H1 (cell line): ENCODE results near the gene MID1. TPM values are rescaled to one million over a fixed set of nuclear protein-coding genes. Genes with fewer than 3 reads are reported as not detected.

Source experiments
- CTCF ChIA-PET: fragments of 300-600 bp; sonication (Branson Sonifier 250); formaldehyde crosslinking; loops from one replicate; lab custom pipeline; 2021; ENCODE audit not compliant: partially characterized antibody; lab: Charles Lee
- POLR2A ChIA-PET: fragments of 300-600 bp; sonication (Branson Sonifier 250); formaldehyde crosslinking; loops from one replicate; lab custom pipeline; 2021; ENCODE audit warnings: inconsistent platforms; ENCODE audit not compliant: partially characterized antibody; lab: Charles Lee
- DNase-seq, 2 experiments: peaks; one replicate each; pipeline versions ENCODE4 v3.0.0 to v3.0.0-alpha.2; 2010 to 2022; ENCODE audit warnings: low spot score in 2 of 2, low read depth in 1 of 2, mixed read lengths in 1 of 2
- FAIRE-seq: peaks from 2 replicates; lab custom pipeline; 2011; peaks lifted over from hg19 to GRCh38; lab: Jason Lieb, UNC
- H2AFZ ChIP-seq: 2 replicates; pipeline ENCODE4 v1.8.1; 2012; ENCODE audit warnings: low read length, inconsistent platforms
- H2AK5ac ChIP-seq: 2 replicates; pipeline ENCODE4 v1.6.1; 2013; ENCODE audit warnings: low read depth, low read length
- H2BK120ac ChIP-seq: replicated peaks from 2 replicates; pipeline ENCODE3; 2013; ENCODE audit warnings: low read depth, low read length, inconsistent platforms
- H2BK12ac ChIP-seq: 2 replicates; pipeline ENCODE4 v1.6.1; 2013; ENCODE audit warnings: low read depth, low read length
- H2BK15ac ChIP-seq: 2 replicates; pipeline ENCODE4 v1.6.1; 2013; ENCODE audit warnings: low read length
- H2BK20ac ChIP-seq: 2 replicates; pipeline ENCODE4 v1.6.1; 2013; ENCODE audit warnings: low read length
- H2BK5ac ChIP-seq: 2 replicates; pipeline ENCODE4 v1.6.1; 2013; ENCODE audit warnings: low read depth, low read length
- H3K14ac ChIP-seq: 2 replicates; pipeline ENCODE4 v1.6.1; 2013; ENCODE audit warnings: inconsistent platforms; ENCODE audit not compliant: insufficient read length
- H3K18ac ChIP-seq: 2 replicates; pipeline ENCODE4 v1.6.1; 2013; ENCODE audit warnings: low read length; ENCODE audit errors: extremely low read depth
- H3K23ac ChIP-seq: 2 replicates; pipeline ENCODE4 v1.6.1; 2013; ENCODE audit warnings: inconsistent platforms; ENCODE audit not compliant: insufficient read length
- H3K23me2 ChIP-seq: 2 replicates; pipeline ENCODE4 v1.6.1; 2013; ENCODE audit warnings: low read depth, low read length
- H3K27ac ChIP-seq: 2 replicates; pipeline ENCODE4 v1.6.1; 2011; ENCODE audit warnings: low read depth, low read length, inconsistent platforms
- H3K27me3 ChIP-seq, 4 experiments: replicated peaks in 1 of 4; 1 replicate in 1 of 4; 2 replicates in 3 of 4; pipeline versions ENCODE4 v1.6.1 to v1.8.1; 2011 to 2013; ENCODE audit warnings: low read length in 3 of 4, mild to moderate bottlenecking in 3 of 4, inconsistent platforms in 2 of 4, mixed read lengths in 2 of 4, moderate library complexity in 1 of 4; ENCODE audit not compliant: control insufficient read depth in 3 of 4, insufficient read depth in 3 of 4; ENCODE audit errors: extremely low read depth in 1 of 4
- H3K36me3 ChIP-seq, 4 experiments: 2 replicates each; pipeline versions ENCODE4 v1.6.1 to v1.8.1; 2011 to 2013; ENCODE audit warnings: mild to moderate bottlenecking in 4 of 4, low read length in 3 of 4, moderate library complexity in 2 of 4, control low read depth in 1 of 4, inconsistent platforms in 1 of 4; ENCODE audit not compliant: insufficient read depth in 4 of 4, control insufficient read depth in 2 of 4
- H3K4ac ChIP-seq: replicated peaks from 2 replicates; pipeline ENCODE3; 2013; ENCODE audit warnings: low read length, low read depth, mixed read lengths, inconsistent platforms; ENCODE audit not compliant: insufficient read length
- H3K4me1 ChIP-seq, 4 experiments: replicated peaks in 1 of 4; 1 replicate in 1 of 4; 2 replicates in 3 of 4; pipeline versions ENCODE4 v1.6.1 to v1.8.1; 2011 to 2013; ENCODE audit warnings: low read length in 3 of 4, inconsistent platforms in 2 of 4, mixed read lengths in 1 of 4; ENCODE audit not compliant: insufficient read depth in 4 of 4, control insufficient read depth in 3 of 4
- H3K4me2 ChIP-seq, 2 experiments: 2 replicates each; pipeline versions ENCODE4 v1.6.1 to v1.8.1; 2011 to 2013; ENCODE audit warnings: low read depth in 2 of 2, low read length in 2 of 2, control low read depth in 1 of 2, inconsistent platforms in 1 of 2, mild to moderate bottlenecking in 1 of 2; ENCODE audit not compliant: insufficient read depth in 1 of 2
- H3K4me3 ChIP-seq, 4 experiments: fragments of 200-600, 300-600 bp in 1 of 4; sonication (generic), shearing (Covaris generic), sonication (Bioruptor Twin) in 1 of 4; 2 replicates each; pipeline versions ENCODE4 v1.5.1 to v1.8.1; 2011 to 2016; ENCODE audit warnings: low read length in 4 of 4, low read depth in 3 of 4, control low read depth in 2 of 4, inconsistent platforms in 2 of 4, mild to moderate bottlenecking in 2 of 4, mixed read lengths in 1 of 4, moderate library complexity in 1 of 4; ENCODE audit not compliant: insufficient read depth in 2 of 4; ENCODE audit errors: extremely low read depth in 1 of 4
- H3K56ac ChIP-seq: replicated peaks from 2 replicates; pipeline ENCODE3; 2013; ENCODE audit warnings: low read depth, mild to moderate bottlenecking, mixed read lengths, low read length, inconsistent platforms; ENCODE audit not compliant: insufficient read length
- H3K79me1 ChIP-seq: 2 replicates; pipeline ENCODE4 v1.6.1; 2013; ENCODE audit warnings: low read depth, low read length, control low read depth
- H3K79me2 ChIP-seq, 2 experiments: 2 replicates each; pipeline versions ENCODE4 v1.6.1 to v1.8.1; 2012 to 2013; ENCODE audit warnings: low read length in 2 of 2, mild to moderate bottlenecking in 2 of 2, inconsistent platforms in 1 of 2; ENCODE audit not compliant: insufficient read depth in 2 of 2, control insufficient read depth in 1 of 2
- H3K9ac ChIP-seq, 4 experiments: replicated peaks in 1 of 4; 1 replicate in 1 of 4; 2 replicates in 3 of 4; pipeline versions ENCODE4 v1.6.1 to v1.8.1; 2011 to 2013; ENCODE audit warnings: low read depth in 3 of 4, low read length in 3 of 4, control low read depth in 2 of 4, mild to moderate bottlenecking in 2 of 4, moderate library complexity in 2 of 4, inconsistent platforms in 1 of 4; ENCODE audit errors: extremely low read depth in 1 of 4
- H3K9me3 ChIP-seq, 2 experiments: 2 replicates each; pipeline versions ENCODE4 v1.6.1 to v1.8.1; 2012 to 2013; ENCODE audit warnings: mild to moderate bottlenecking in 2 of 2, moderate library complexity in 2 of 2, control low read depth in 1 of 2, inconsistent platforms in 1 of 2, low read depth in 1 of 2, low read length in 1 of 2, mixed read lengths in 1 of 2; ENCODE audit not compliant: insufficient read depth in 2 of 2
- H4K20me1 ChIP-seq, 2 experiments: replicated peaks in 1 of 2; 2 replicates each; pipeline versions ENCODE3 to v1.8.1; 2011 to 2013; ENCODE audit warnings: inconsistent platforms in 2 of 2, low read length in 2 of 2, mild to moderate bottlenecking in 1 of 2; ENCODE audit not compliant: insufficient read depth in 2 of 2, control insufficient read depth in 1 of 2
- H4K5ac ChIP-seq: 2 replicates; pipeline ENCODE4 v1.6.1; 2013; ENCODE audit warnings: low read length, low read depth, mixed read lengths, inconsistent platforms; ENCODE audit not compliant: insufficient read length
- H4K8ac ChIP-seq: 2 replicates; pipeline ENCODE4 v1.8.0; 2013; ENCODE audit warnings: mild to moderate bottlenecking, moderate library complexity, low read length, inconsistent platforms; ENCODE audit not compliant: insufficient read depth; ENCODE audit errors: extremely low read depth
- H4K91ac ChIP-seq: replicated peaks from 2 replicates; pipeline ENCODE3; 2013; ENCODE audit warnings: low read length, mixed read lengths, inconsistent platforms; ENCODE audit not compliant: insufficient read length
- CTCF ChIP-seq, 3 experiments: IDR thresholded peaks; 1 replicate in 2 of 3; 2 replicates in 1 of 3; pipeline versions ENCODE4 v1.5.1 to v1.6.1; 2011; ENCODE audit warnings: low read length in 3 of 3, mild to moderate bottlenecking in 3 of 3, inconsistent platforms in 2 of 3, low read depth in 1 of 3, moderate library complexity in 1 of 3; ENCODE audit not compliant: insufficient read depth in 1 of 3; ENCODE audit errors: control extremely low read depth in 1 of 3
- E2F6 ChIP-seq: IDR thresholded peaks from 2 replicates; pipeline ENCODE4 v1.6.1; 2012; ENCODE audit warnings: inconsistent platforms
- GTF2F1 ChIP-seq: IDR thresholded peaks from 2 replicates; pipeline ENCODE4 v1.6.1; 2012; ENCODE audit warnings: low read depth, low read length, improper control_type of control experiment, borderline replicate concordance
- HDAC6 ChIP-seq: IDR thresholded peaks from one replicate; pipeline ENCODE4 v1.7.1; 2012; ENCODE audit warnings: low read depth, mild to moderate bottlenecking, inconsistent platforms, low read length, moderate library complexity
- JUND ChIP-seq: IDR thresholded peaks from 2 replicates; pipeline ENCODE4 v1.6.1; 2011; ENCODE audit warnings: mild to moderate bottlenecking, improper control_type of control experiment, low read length
- RFX5 ChIP-seq: IDR thresholded peaks from 2 replicates; pipeline ENCODE4 v1.6.1; 2011; ENCODE audit warnings: low read depth, low read length, improper control_type of control experiment, borderline replicate concordance
- SAP30 ChIP-seq: fragments of 300-600 bp; sonication (generic); IDR thresholded peaks from 2 replicates; pipeline ENCODE4 v1.7.1; 2012; ENCODE audit warnings: low read length, moderate library complexity, mild to moderate bottlenecking, inconsistent platforms; ENCODE audit not compliant: insufficient read depth, insufficient replicate concordance
- TAF7 ChIP-seq: optimal IDR thresholded peaks from 2 replicates; pipeline ENCODE3; 2011; ENCODE audit warnings: low read depth, mild to moderate bottlenecking, inconsistent platforms, low read length, moderate library complexity, borderline replicate concordance
- USF2 ChIP-seq: IDR thresholded peaks from 2 replicates; pipeline ENCODE4 v1.6.1; 2011; ENCODE audit warnings: low read length, improper control_type of control experiment
- WGBS, 2 experiments: shearing (Covaris generic) in 1 of 2; methylation state at CpG; one replicate each; pipeline versions ENCODE4 v1.1.6 to v1.1.7; 2013 to 2015; ENCODE audit warnings: low lambda C conversion rate in 2 of 2, mixed read lengths in 2 of 2, inconsistent platforms in 1 of 2, low coverage in 1 of 2, missing lambda C conversion rate in 1 of 2; ENCODE audit not compliant: insufficient replicate concordance in 2 of 2, insufficient coverage in 1 of 2, insufficient read length in 1 of 2; ENCODE audit errors: extremely low coverage in 1 of 2, missing lambda C conversion rate in 1 of 2; 5-methylcytosine and 5-hydroxymethylcytosine counted together
- polyA plus RNA-seq, 7 experiments: library from polyadenylated mRNA; depleted of rRNA in 3 of 7; stranded (reverse) in 5 of 7; unstranded in 2 of 7; fragments of >200 nt in 5 of 7; fragments of 200-250 nt in 2 of 7; gene quantifications; 1 replicate in 5 of 7; 2 replicates in 1 of 7; 4 replicates in 1 of 7; pipeline versions ENCODE4 v1.2.1 to v1.2.3, GENCODE V29; 2011 to 2013; ENCODE audit warnings: missing spikeins in 2 of 7, mixed read lengths in 2 of 7
- total RNA-seq: library from RNA; stranded (reverse); fragmentation: NEBNext Ultra II Directional; extraction: Animal tissue kit (Norgen Biotek cat#: 25700); gene quantifications from 2 replicates; pipeline ENCODE4 v1.2.1, GENCODE V29; 2021

Gene MID1
- total and polyA plus RNA-seq, 2 of the 8 experiments (the other 6 are each of a cell fraction or from before 2014, with no cell fraction given) = 12.9 to 54.3 TPM

- no peaks in the 10 kb centered on the region for H3K27me3 ChIP-seq
- CTCF ChIA-PET = interaction anchor here (0.5 to 1.4 kb wide), 2 partner anchors 9 to 318 kb away, joined by 3 to 5 read pairs; no protein-coding TSS in a partner anchor
- 100% methylated on average over 3 of the region's 4 CpGs; no CpG with 5 or more reads in 1 of the 2 experiments for WGBS, 2 experiments
- TF ChIP-seq TAF7 (no peak), E2F6 (no peak), HDAC6 (no peak), USF2 (no peak), RFX5 (no peak), CTCF (IDR thresholded peaks at IDR 0.05; ENCODE audit: control extremely low read depth in 1 of 3, insufficient read depth in 1 of 3, low read depth in 1 of 3, low read length in 3 of 3) (no peak), GTF2F1 (no peak), JUND (no peak), SAP30 (no peak)
Observed at GRCh38 chrX:10506781-10507180, 113.6 kb downstream of the MID1 start.

More at GRCh38 chrX:10506781-10507180, 113.6 kb downstream of the MID1 start:
- POLR2A ChIA-PET = no interaction called here
- no peak overlapping the region for H2BK12ac ChIP-seq
- H3K23me2 ChIP-seq = no peaks in the 10 kb centered on the region
- H3K4me2 ChIP-seq = no peak overlapping the region
- H3K27ac ChIP-seq = no peak overlapping the region
- H3K4me1 ChIP-seq = peaks cover 0 to 15% (median 4%) of the 10 kb centered on the region in 4 experiments; a peak in 4 of 7 replicates
- H4K91ac ChIP-seq = no peak overlapping the region
- no peak overlapping the region for H4K5ac ChIP-seq
- H3K23ac ChIP-seq = no peak overlapping the region
- no peak overlapping the region for H3K4ac ChIP-seq
- H2BK20ac ChIP-seq = no peak overlapping the region
- H3K79me1 ChIP-seq = no peaks in the 10 kb centered on the region
- H3K36me3 ChIP-seq = no peaks in the 10 kb centered on the region
- H2AK5ac ChIP-seq = peak overlapping the region; percentile 75
- no peak overlapping the region for H2BK5ac ChIP-seq
- H2AFZ ChIP-seq = no peak overlapping the region
- no peak overlapping the region for H3K4me3 ChIP-seq
- H3K14ac ChIP-seq = no peak overlapping the region
- H3K79me2 ChIP-seq = peaks cover 0 to 12% of the 10 kb centered on the region in 2 experiments; a peak in 1 of 4 replicates
- H3K56ac ChIP-seq = no peak overlapping the region
- no peak for FAIRE-seq
- H2BK120ac ChIP-seq = no peak overlapping the region
- no peaks in the 10 kb centered on the region for H4K20me1 ChIP-seq
- no peak overlapping the region for H4K8ac ChIP-seq
- no peak overlapping the region for H3K9ac ChIP-seq
- no peak overlapping the region for H2BK15ac ChIP-seq
- no peak overlapping the region for H3K18ac ChIP-seq
- H3K9me3 ChIP-seq = no peaks in the 10 kb centered on the region
- DNase-seq = no peak
